ENCODE measurements around the gene ANTKMT. TPM values are rescaled to one million over a fixed set of nuclear protein-coding genes. Genes with fewer than 3 reads are reported as not detected.

Gene ANTKMT
- total and polyA plus RNA-seq, 2 of the 8 experiments (the other 6 are each of a cell fraction or from before 2014, with no cell fraction given): 26.5 to 26.6 TPM

- Histone ChIP-seq H3K18ac (ENCODE audit: extremely low read depth, low read length) (no peak overlapping the region), H3K27me3 (replicated peaks in 1 of 4; ENCODE audit: control insufficient read depth in 3 of 4, extremely low read depth in 1 of 4, insufficient read depth in 3 of 4, low read length in 3 of 4) (no peaks in the 10 kb centered on the region; a peak in 1 of 7 replicates), H3K9ac (replicated peaks in 1 of 4; ENCODE audit: extremely low read depth in 1 of 4, low read depth in 3 of 4, low read length in 3 of 4) (no peak overlapping the region; a peak in 2 of 7 replicates), H4K5ac (ENCODE audit: insufficient read length, low read depth, low read length) (no peak overlapping the region), H3K9me3 (ENCODE audit: insufficient read depth in 2 of 2, low read depth in 1 of 2, low read length in 1 of 2) (no peaks in the 10 kb centered on the region), H3K4me3 (ENCODE audit: extremely low read depth in 1 of 4, insufficient read depth in 2 of 4, low read depth in 3 of 4, low read length in 4 of 4) (peak overlapping the region; percentile 62 to 81 (median 74); a peak in 6 of 8 replicates), H2AFZ (ENCODE audit: low read length) (no peak overlapping the region), H2AK5ac (ENCODE audit: low read depth, low read length) (no peak overlapping the region), H3K4me1 (replicated peaks in 1 of 4; ENCODE audit: control insufficient read depth in 3 of 4, insufficient read depth in 4 of 4, low read length in 3 of 4) (peaks cover 0 to 17% (median 13%) of the 10 kb centered on the region in 4 experiments; a peak in 5 of 7 replicates), H3K4ac (replicated peaks; ENCODE audit: insufficient read length, low read depth, low read length) (no peak overlapping the region), H3K23me2 (ENCODE audit: low read depth, low read length) (peaks cover 13% of the 10 kb centered on the region; the same call in 1 of the 2 replicates), H3K4me2 (ENCODE audit: insufficient read depth in 1 of 2, low read depth in 2 of 2, low read length in 2 of 2) (peak overlapping the region; percentile 63 to 95), H3K23ac (ENCODE audit: insufficient read length) (no peak overlapping the region), H2BK20ac (ENCODE audit: low read length) (no peak overlapping the region), H3K36me3 (ENCODE audit: control insufficient read depth in 2 of 4, insufficient read depth in 4 of 4, low read length in 3 of 4) (peaks cover 4 to 28% (median 15%) of the 10 kb centered on the region in 4 experiments; a peak in 7 of 8 replicates), H3K79me1 (ENCODE audit: low read depth, low read length) (peaks cover 6% of the 10 kb centered on the region; the same call in 1 of the 2 replicates), H3K56ac (replicated peaks; ENCODE audit: insufficient read length, low read depth, low read length) (no peak overlapping the region), H2BK12ac (ENCODE audit: low read depth, low read length) (no peak overlapping the region), H2BK5ac (ENCODE audit: low read depth, low read length) (no peak overlapping the region), H4K91ac (replicated peaks; ENCODE audit: insufficient read length, low read length) (peak overlapping the region; percentile 22), H3K79me2 (ENCODE audit: control insufficient read depth in 1 of 2, insufficient read depth in 2 of 2, low read length in 2 of 2) (peaks cover 0 to 12% of the 10 kb centered on the region in 2 experiments; a peak in 1 of 4 replicates), H4K20me1 (replicated peaks in 1 of 2; ENCODE audit: control insufficient read depth in 1 of 2, insufficient read depth in 2 of 2, low read length in 2 of 2) (peaks cover 4 to 36% of the 10 kb centered on the region in 2 experiments), H3K27ac (ENCODE audit: low read depth, low read length) (no peak overlapping the region), H3K14ac (ENCODE audit: insufficient read length) (no peak overlapping the region), H4K8ac (ENCODE audit: extremely low read depth, insufficient read depth, low read length) (peak overlapping the region; percentile 51), H2BK120ac (replicated peaks; ENCODE audit: low read depth, low read length) (no peak overlapping the region), H2BK15ac (ENCODE audit: low read length) (no peak overlapping the region)
- FAIRE-seq (no peak), DNase-seq (ENCODE audit: low read depth in 1 of 2, low spot score in 2 of 2) (no peak)
- ChIA-PET POLR2A (ENCODE audit: partially characterized antibody) (interaction anchor here (0.9 to 13.3 kb wide), 9 partner anchors 7 to 118 kb away, joined by 3 to 214 read pairs (median 13); partner anchors contain the start of genes CCDC78, GNG13, HAGHL and RHBDL1), CTCF (ENCODE audit: partially characterized antibody) (interaction anchor here (0.6 to 1.9 kb wide), 8 partner anchors 8 to 780 kb away, joined by 3 to 7 read pairs (median 3); partner anchors contain the start of gene WDR24)
- 92% methylated on average over 36 of the region's 36 CpGs; no CpG with 5 or more reads in 1 of the 2 experiments for WGBS, 2 experiments (ENCODE audit: extremely low coverage in 1 of 2, insufficient coverage in 1 of 2, insufficient read length in 1 of 2, insufficient replicate concordance in 2 of 2, low coverage in 1 of 2, low lambda C conversion rate in 2 of 2, missing lambda C conversion rate in 1 of 2)
- no peak for TF ChIP-seq RFX5 (IDR thresholded peaks at IDR 0.05; ENCODE audit: borderline replicate concordance, low read depth, low read length)
- no peak for TF ChIP-seq SP2 (IDR thresholded peaks at IDR 0.05; ENCODE audit: low read length)
- no peak for TF ChIP-seq TEAD4 (IDR thresholded peaks at IDR 0.05; ENCODE audit: low read depth, low read length)
- TF ChIP-seq POLR2A (IDR thresholded peaks at IDR 0.05; ENCODE audit: control extremely low read depth in 1 of 2, low read depth in 2 of 2, low read length in 2 of 2): peak in 1 of 2 experiments; percentile 43; a peak in 1 of 3 replicates
- TF ChIP-seq POLR2AphosphoS5 (IDR thresholded peaks at IDR 0.05; ENCODE audit: low read depth, low read length): 0 out of 2 replicates have a peak, but pooled peaks have one; percentile 41
Measured at GRCh38 chr16:682493-683395, 38.2 kb upstream of the ANTKMT start.
